ENCODE data around the gene LNP1. TPM values are rescaled to one million over a fixed set of nuclear protein-coding genes. Genes with fewer than 3 reads are reported as not detected.

Gene LNP1
- total and polyA plus RNA-seq, 2 of the 8 experiments (the other 6 are each of a cell fraction or from before 2014, with no cell fraction given) = 6.6 to 8.7 TPM

DNA sequence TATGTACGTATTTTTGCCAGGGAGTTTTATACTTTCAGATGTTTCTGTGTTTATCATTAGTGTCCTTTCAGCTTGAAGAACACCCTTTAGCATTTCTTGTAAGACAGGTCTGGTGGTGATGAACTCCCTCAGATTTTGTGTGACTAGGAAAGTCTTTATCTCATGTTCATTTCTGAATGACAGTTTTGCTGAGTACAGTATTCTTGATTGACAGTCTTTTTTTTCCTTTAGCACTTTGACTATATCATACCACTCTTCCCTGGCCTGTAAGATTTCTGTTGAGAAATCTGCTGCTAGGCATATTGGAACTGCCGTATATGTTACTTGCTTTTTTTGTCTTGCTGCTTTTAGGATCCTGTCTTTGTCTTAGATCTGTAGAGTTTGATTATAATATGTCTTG is 5.8 kb downstream of the LNP1 start:
- Histone ChIP-seq H3K36me3 (ENCODE audit: control insufficient read depth in 2 of 4, insufficient read depth in 4 of 4, low read length in 3 of 4) (peaks cover 0 to 6% (median 0%) of the 10 kb centered on the region in 4 experiments; a peak in 4 of 8 replicates), H2BK120ac (replicated peaks; ENCODE audit: low read depth, low read length) (no peak overlapping the region), H4K8ac (ENCODE audit: extremely low read depth, insufficient read depth, low read length) (no peak overlapping the region), H2AFZ (ENCODE audit: low read length) (no peak overlapping the region), H3K27me3 (replicated peaks in 1 of 4; ENCODE audit: control insufficient read depth in 3 of 4, extremely low read depth in 1 of 4, insufficient read depth in 3 of 4, low read length in 3 of 4) (no peaks in the 10 kb centered on the region), H3K23me2 (ENCODE audit: low read depth, low read length) (peaks cover 2% of the 10 kb centered on the region; the same call in 1 of the 2 replicates), H3K79me1 (ENCODE audit: low read depth, low read length) (0 out of 2 replicates have a peak, but pooled peaks cover 4% of the 10 kb centered on the region), H3K4me3 (ENCODE audit: extremely low read depth in 1 of 4, insufficient read depth in 2 of 4, low read depth in 3 of 4, low read length in 4 of 4) (no peak overlapping the region), H3K27ac (ENCODE audit: low read depth, low read length) (no peak overlapping the region), H3K56ac (replicated peaks; ENCODE audit: insufficient read length, low read depth, low read length) (no peak overlapping the region), H3K23ac (ENCODE audit: insufficient read length) (no peak overlapping the region), H3K79me2 (ENCODE audit: control insufficient read depth in 1 of 2, insufficient read depth in 2 of 2, low read length in 2 of 2) (peaks cover 0 to 65% of the 10 kb centered on the region in 2 experiments; a peak in 3 of 4 replicates), H2AK5ac (ENCODE audit: low read depth, low read length) (no peak overlapping the region), H4K5ac (ENCODE audit: insufficient read length, low read depth, low read length) (no peak overlapping the region), H3K4me2 (ENCODE audit: insufficient read depth in 1 of 2, low read depth in 2 of 2, low read length in 2 of 2) (no peak overlapping the region), H2BK12ac (ENCODE audit: low read depth, low read length) (no peak overlapping the region), H4K91ac (replicated peaks; ENCODE audit: insufficient read length, low read length) (no peak overlapping the region), H2BK5ac (ENCODE audit: low read depth, low read length) (no peak overlapping the region), H2BK20ac (ENCODE audit: low read length) (no peak overlapping the region), H3K9ac (replicated peaks in 1 of 4; ENCODE audit: extremely low read depth in 1 of 4, low read depth in 3 of 4, low read length in 3 of 4) (no peak overlapping the region), H3K18ac (ENCODE audit: extremely low read depth, low read length) (no peak overlapping the region), H3K14ac (ENCODE audit: insufficient read length) (no peak overlapping the region), H3K9me3 (ENCODE audit: insufficient read depth in 2 of 2, low read depth in 1 of 2, low read length in 1 of 2) (no peaks in the 10 kb centered on the region), H4K20me1 (replicated peaks in 1 of 2; ENCODE audit: control insufficient read depth in 1 of 2, insufficient read depth in 2 of 2, low read length in 2 of 2) (peaks cover 0 to 1% of the 10 kb centered on the region in 2 experiments), H3K4ac (replicated peaks; ENCODE audit: insufficient read length, low read depth, low read length) (no peak overlapping the region), H3K4me1 (replicated peaks in 1 of 4; ENCODE audit: control insufficient read depth in 3 of 4, insufficient read depth in 4 of 4, low read length in 3 of 4) (peaks cover 0 to 4% (median 0%) of the 10 kb centered on the region in 4 experiments; a peak in 2 of 7 replicates), H2BK15ac (ENCODE audit: low read length) (no peak overlapping the region)
- DNase-seq (ENCODE audit: low read depth in 1 of 2, low spot score in 2 of 2) = no peak
- CTCF ChIA-PET (ENCODE audit: partially characterized antibody) = interaction anchor here (0.6 to 1.0 kb wide), 2 partner anchors 13 to 90 kb away, joined by 3 to 4 read pairs; no protein-coding TSS in a partner anchor
- TF ChIP-seq TBP (IDR thresholded peaks at IDR 0.05; ENCODE audit: low read depth, low read length) (no peak), RBBP5 (IDR thresholded peaks at IDR 0.05; ENCODE audit: borderline replicate concordance, low read depth, low read length) (no peak), JUN (IDR thresholded peaks at IDR 0.05; ENCODE audit: low read depth, low read length) (no peak)
- no peak for FAIRE-seq
- 93% methylated on average over 2 of the region's 2 CpGs; no CpG with 5 or more reads in 1 of the 2 experiments for WGBS, 2 experiments (ENCODE audit: extremely low coverage in 1 of 2, insufficient coverage in 1 of 2, insufficient read length in 1 of 2, insufficient replicate concordance in 2 of 2, low coverage in 1 of 2, low lambda C conversion rate in 2 of 2, missing lambda C conversion rate in 1 of 2)
- POLR2A ChIA-PET (ENCODE audit: partially characterized antibody) = no interaction called here
